ENCODE measurements around the gene DVL1.
A peak's percentile ranks its signal among the peaks of the same experiment; 100 is the strongest.

DNA sequence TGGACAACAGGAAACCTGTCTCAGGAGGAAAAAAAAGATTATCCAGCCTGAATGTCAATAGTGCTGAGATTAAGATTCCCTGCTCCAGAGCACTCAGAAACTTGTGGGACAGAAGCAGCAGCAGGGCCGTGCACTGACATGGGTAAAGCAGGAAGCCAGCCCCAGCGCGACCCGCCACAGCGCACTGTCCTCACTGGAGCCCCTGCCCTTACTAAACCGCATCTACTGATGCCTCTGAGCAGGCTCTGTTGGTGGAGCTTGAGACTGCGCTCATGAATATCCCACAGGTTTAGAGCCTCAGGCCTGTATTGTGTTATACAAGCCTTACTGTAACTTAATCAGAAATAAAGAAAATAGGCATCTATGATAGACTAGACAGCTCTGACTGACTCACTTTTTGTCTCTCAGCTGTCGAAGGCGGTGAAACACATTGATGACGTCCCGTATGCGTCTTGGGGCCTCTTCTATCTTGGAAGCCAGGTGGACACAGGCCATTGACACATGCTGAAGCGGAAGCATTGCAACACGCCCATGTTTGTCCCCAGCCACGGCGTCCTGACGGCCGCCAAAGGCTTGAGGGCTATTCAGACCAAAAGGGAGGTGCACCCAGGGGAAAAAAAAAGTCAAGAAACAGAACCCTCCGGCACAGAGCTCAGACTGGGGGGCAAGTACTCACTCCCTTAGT, 48.8 kb upstream of the DVL1 start:
- TF ChIP-seq POLR2AphosphoS5 (IDR thresholded peaks at IDR 0.05; ENCODE audit: control insufficient read depth, insufficient read depth, low read depth, low read length) (peak; percentile 67; the same call in 1 of the 2 replicates), FOXM1 (IDR thresholded peaks at IDR 0.05; ENCODE audit: low read depth) (no peak), FOXM1 (CRISPR knock-in tag; IDR thresholded peaks at IDR 0.05; ENCODE audit: low read depth) (no peak), TBL1XR1 (IDR thresholded peaks at IDR 0.05; ENCODE audit: low read length in 2 of 2) (0 out of 4 replicates have a peak, but pooled peaks of 1 of the 2 experiments have one; percentile 12), RBM34 (IDR thresholded peaks at IDR 0.05; ENCODE audit: borderline replicate concordance, insufficient read depth, low read length) (no peak), TEAD1 (CRISPR knock-in tag; IDR thresholded peaks at IDR 0.05) (no peak; a peak in 1 of 4 replicates), DNMT1 (IDR thresholded peaks at IDR 0.05) (no peak), NFIC (IDR thresholded peaks at IDR 0.05) (no peak), FOXP1 (CRISPR knock-in tag; IDR thresholded peaks at IDR 0.05) (peak; percentile 59)
